ENCODE data around the gene IL21R.
A peak's percentile ranks its signal among the peaks of the same experiment; 100 is the strongest.
"Not testable (repeated sequence)": the region's sequence is repeated elsewhere in the genome, so short reads cannot be mapped to it uniquely, and the experiment has no call there.

IL21R gene

DNA sequence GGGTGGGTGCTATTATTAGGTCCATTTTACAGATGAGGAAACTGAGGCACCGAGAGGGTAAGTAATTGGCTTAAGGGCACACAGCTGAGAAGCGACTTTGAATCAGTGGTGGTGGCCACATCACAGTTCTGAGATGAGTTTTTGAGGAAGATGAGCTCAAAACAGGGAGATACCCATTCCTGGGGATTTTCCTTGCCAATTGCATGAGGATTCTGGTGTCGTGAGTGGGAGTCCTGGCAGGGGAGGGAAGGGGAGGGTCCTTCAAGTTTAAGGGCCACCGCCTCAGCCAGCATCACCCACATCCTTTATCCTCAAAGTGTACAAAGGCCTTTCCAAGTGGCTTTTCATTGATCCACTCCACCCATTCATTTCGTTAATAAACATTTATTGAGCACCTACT lies 45.3 kb downstream of the IL21R start:
- no peak for DNase-seq

DNA sequence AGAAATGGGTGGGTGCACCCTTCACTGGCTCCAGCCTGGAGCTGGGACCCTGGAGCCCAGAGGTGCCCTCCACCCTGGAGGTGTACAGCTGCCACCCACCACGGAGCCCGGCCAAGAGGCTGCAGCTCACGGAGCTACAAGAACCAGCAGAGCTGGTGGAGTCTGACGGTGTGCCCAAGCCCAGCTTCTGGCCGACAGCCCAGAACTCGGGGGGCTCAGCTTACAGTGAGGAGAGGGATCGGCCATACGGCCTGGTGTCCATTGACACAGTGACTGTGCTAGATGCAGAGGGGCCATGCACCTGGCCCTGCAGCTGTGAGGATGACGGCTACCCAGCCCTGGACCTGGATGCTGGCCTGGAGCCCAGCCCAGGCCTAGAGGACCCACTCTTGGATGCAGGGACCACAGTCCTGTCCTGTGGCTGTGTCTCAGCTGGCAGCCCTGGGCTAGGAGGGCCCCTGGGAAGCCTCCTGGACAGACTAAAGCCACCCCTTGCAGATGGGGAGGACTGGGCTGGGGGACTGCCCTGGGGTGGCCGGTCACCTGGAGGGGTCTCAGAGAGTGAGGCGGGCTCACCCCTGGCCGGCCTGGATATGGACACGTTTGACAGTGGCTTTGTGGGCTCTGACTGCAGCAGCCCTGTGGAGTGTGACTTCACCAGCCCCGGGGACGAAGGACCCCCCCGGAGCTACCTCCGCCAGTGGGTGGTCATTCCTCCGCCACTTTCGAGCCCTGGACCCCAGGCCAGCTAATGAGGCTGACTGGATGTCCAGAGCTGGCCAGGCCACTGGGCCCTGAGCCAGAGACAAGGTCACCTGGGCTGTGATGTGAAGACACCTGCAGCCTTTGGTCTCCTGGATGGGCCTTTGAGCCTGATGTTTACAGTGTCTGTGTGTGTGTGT lies 46.8 kb downstream of the IL21R start:
- DNase-seq: no peak

DNA sequence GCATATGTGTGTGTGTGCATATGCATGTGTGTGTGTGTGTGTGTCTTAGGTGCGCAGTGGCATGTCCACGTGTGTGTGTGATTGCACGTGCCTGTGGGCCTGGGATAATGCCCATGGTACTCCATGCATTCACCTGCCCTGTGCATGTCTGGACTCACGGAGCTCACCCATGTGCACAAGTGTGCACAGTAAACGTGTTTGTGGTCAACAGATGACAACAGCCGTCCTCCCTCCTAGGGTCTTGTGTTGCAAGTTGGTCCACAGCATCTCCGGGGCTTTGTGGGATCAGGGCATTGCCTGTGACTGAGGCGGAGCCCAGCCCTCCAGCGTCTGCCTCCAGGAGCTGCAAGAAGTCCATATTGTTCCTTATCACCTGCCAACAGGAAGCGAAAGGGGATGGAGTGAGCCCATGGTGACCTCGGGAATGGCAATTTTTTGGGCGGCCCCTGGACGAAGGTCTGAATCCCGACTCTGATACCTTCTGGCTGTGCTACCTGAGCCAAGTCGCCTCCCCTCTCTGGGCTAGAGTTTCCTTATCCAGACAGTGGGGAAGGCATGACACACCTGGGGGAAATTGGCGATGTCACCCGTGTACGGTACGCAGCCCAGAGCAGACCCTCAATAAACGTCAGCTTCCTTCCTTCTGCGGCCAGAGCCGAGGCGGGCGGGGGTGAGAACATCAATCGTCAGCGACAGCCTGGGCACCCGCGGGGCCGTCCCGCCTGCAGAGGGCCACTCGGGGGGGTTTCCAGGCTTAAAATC lies 47.6 kb downstream of the IL21R start:
- DNase-seq: peak; percentile 83

DNA sequence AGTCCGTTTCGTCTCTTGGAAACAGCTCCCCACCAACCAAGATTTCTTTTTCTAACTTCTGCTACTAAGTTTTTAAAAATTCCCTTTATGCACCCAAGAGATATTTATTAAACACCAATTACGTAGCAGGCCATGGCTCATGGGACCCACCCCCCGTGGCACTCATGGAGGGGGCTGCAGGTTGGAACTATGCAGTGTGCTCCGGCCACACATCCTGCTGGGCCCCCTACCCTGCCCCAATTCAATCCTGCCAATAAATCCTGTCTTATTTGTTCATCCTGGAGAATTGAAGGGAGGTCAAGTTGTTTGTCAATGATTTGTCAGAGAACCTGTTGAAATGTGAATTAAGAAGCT lies 48.2 kb downstream of the IL21R start:
- no peak for DNase-seq

DNA sequence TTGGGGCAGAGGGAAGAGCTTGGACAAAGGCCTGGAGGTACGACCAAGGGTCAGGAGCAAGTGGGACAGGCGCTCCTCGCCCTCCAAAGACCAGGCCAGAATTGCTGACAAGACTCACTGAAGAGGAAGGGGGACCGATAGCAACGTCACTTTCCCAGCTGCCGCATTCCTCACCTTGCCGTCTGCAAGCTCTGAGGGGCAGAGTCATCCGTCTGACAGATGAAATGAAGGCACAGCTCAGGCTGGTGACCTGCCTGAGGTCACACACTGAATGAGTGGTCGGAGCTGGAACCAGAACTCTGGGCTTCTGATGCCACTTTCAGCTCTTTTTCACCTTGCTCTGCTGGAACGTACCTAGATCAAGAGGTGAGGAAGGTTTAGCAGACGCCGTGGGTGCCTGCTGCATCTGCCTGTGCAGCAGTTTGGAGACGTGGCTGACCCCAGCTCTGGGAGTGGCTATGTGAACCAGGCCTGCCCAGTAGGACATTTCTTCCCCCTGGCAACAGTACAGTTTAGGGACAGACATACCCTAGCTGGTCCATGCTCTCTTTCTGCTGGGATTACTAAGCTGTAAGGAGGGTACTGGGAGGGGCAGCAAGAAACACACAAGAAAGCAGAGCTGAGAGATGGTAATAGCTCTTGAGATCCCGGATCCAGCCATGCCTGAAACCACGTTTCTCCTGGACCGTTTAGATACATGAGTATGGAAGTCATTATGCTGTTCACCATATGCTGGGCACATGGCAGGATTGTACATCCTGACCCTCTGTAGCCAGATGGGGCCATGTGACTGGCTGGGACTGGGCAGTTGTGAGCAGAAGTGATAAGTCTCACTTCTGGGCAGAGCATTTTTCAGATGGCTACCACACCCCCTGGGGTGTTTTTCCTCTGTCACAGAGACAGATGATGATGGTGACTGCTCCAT lies 50.9 kb downstream of the IL21R start:
- no peak for DNase-seq

DNA sequence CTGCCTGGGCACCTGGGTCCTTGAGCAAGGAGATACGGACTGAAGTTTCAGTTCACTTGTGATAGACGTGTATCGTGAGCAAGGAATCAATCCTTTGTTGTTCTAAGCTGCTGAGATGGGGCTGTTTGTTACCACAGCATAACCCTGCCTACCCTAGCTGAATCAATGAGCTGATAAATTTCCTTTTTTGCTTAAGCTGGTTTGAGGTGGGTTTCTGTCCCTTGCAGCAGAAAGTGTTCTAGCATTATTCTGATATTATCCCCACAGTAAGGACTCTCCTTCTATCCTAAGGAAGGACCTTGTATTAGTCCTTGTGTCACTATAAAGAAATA lies 51.5 kb downstream of the IL21R start:
- DNase-seq: no peak

DNA sequence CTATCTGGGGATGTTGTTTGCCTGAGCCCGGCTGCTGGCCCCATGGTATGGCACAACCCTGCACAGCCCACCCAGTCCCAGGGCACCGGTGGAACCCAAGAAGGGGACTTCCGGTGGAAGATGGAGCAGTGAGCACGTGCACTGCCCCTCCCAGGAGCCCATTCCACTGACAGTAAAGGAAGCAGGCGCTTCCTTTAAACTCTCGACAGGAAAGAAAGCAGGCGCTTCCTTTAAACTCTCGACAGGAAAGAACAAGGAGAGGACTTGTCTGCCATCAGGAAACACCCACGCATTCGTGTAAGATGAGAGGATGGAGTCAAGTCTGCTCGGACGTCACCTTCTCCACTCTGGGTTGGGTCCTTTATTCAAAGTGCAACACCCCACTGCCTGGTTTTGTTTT lies 53.7 kb downstream of the IL21R start:
- DNase-seq: no peak

DNA sequence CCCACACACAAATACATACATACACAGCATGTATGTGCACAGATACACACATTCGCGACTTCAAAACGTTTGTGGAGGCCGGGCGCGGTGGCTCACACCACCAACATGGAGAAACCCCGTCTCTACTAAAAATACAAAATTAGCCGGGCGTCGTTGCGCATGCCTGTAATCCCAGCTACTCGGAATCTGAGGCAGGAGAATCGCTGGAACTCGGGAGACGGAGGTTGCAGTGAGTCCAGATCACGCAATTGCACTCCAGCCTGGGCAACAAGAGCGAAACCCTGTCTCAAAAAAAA lies 55.6 kb downstream of the IL21R start:
- DNase-seq: not testable (repeated sequence)

DNA sequence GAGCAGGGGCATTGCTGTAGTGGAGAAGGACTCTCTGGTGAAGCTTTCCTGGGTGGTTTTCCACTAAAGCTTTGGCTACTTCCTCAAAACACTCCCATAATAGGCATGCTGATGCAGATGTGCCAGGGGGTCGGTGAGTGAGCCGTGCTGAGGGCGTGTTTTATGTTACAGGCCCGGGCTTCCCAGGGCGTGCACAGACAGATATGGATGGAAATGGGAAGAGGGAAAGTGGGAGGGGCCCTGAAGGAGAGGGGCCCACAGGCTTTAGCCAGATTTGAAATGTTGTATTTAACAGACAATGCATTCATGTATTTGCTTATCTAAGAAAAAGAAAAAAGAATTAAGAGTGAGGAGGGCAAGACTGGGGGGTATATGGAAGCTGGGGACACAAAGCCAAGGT lies 56.3 kb downstream of the IL21R start:
- no peak for DNase-seq

DNA sequence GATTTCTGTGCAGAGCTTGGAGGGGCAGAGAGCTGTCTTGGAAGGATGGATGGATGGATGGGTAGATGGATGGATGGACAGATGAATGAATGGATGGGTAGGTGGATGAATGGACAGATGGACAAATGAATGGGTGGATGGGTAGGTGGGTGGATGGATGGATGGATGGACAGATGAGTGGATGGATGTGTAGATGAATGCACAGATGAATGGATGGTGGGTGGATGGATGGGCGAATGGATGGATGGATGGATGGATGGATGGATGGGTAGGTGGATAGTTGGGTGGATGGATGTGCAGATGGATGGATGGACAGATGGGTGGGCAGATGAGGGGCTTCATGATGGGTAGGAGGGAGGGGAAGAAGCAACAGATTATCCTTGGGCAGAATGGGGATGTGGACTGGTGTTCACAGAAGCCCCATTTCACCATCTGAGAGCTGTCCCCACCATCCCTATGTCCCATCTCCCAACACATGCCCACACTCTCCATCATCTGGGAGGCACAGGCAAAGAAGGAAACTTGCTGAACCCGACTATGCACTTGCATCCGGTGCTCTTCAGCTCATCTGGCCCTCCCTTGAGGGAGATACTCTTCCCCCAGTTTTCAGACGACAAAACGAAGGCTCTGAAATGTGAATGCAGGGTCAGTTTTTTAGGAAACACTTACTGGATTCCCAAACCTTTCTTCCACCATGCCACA lies 57.2 kb downstream of the IL21R start:
- DNase-seq: no peak

DNA sequence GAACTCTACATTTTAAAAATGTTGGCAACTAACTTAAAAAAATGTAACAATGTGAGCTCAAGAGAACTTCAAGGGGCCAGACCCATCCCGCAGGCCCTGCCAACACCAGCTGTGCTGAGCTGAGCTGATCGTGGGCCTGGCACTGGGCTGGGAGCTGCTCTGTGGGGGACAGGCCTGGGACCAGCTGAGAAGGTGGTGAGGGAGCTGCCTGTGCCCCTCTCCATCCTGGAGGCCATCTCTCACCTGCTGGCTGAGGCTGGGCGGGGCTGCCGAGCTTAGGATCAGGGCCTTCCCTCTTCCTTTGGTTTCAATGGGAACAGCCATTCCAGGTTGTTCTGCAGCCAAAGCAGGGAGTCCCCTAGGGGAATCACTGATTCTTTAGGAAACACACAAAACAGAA lies 58.2 kb downstream of the IL21R start:
- DNase-seq: no peak

DNA sequence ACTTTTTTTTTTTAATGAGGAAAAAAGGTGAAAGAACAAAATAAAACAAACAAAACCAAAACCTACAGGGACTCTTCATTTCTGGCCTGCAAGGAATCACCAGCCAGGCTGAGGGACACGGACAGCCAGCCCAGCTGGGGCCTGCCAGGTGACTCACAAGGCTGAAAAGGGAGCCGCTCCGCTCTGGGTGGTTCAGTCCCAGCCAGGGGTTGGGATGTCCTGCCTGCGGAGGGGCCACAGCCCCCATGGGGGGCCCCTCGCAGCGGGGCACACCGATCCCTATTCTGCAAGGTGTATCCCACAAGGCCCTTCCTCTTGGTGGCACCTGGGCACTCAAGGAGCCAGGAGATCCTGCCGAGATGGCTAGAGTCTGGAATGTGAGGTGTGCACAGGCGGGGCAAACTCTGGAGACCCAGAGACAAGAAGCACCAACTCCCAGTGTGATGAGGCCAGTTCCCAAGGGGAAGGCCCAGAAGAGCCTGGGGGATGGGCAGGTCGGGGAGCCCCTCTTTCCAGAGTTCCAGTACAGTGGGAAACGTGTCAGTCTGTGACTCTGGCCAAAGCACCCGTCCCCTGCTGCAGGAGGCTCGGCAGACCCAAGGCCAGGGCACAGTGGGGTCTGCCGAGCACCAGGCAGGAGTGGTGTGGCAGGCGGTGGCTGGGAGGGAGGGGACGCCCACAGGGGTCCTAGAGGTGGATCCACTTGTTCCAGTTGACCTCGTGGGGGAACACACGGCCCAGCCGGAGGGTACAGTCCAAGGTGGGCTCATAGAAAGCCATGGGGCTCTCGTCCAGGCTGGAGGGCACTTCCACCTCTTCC lies 58.9 kb downstream of the IL21R start:
- no peak for DNase-seq

DNA sequence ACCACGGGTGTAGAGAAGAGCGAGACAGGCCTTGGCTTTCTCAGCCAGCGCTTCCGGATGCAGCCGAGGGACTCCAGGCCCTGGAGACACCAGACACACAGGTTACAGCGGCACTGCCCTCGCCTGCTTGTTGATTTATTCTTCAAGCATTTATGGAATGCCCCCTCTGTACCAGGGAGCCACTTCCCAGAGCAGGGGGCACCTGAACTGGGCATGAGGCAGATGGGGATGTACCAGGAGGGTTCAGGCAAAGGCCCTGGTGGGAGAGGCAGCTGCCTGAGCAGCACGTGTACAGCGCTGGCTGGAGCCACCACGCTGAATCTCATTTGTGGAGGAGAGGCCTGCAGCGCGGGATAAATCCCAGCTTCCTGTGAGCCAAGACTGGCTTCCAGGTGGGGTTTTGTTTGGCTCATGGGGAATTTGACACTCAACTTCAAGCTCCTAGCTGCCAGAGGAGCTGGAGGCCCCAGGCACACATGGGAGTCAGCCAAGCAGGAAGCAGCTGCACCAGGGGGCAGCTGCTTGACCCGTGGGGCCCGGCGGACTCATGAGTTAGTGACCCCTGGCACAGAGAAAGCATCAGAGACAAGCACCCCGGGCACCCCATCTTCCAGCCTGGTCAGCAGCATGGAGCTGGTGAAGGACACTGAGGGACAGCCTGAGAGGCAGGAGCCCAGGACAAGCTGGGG lies 59.7 kb downstream of the IL21R start:
- no peak for DNase-seq

DNA sequence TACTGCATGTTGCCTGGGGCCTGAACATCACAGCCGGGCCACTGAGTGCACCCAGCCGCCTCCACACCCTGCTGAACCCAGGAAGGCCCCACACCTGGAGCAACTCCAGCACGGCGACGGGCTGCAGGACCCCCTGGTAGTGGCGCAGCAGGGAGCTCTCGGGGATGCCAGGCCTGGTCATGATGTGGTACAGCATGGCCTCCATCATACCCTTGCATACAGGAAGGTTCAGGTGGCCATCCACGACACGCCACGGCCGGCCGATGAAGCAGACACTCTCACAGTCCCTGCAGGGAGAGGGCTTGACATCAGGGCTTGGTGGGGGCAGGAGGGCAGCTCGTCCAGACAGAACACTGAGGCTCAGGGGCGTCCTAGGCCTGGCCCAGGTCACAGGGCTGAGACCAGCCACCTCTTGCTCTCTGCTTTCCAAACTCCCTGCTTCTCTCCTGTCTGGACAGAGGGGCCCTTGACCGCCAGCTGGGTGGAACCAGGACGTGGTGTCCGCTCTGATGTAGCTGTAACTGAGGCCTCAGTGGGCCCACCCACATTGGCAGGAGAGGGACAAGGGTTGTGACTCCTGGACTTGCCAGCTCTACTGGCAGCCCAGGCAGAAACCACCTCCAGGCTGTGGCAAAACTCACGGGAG lies 60.3 kb downstream of the IL21R start:
- no peak for DNase-seq

DNA sequence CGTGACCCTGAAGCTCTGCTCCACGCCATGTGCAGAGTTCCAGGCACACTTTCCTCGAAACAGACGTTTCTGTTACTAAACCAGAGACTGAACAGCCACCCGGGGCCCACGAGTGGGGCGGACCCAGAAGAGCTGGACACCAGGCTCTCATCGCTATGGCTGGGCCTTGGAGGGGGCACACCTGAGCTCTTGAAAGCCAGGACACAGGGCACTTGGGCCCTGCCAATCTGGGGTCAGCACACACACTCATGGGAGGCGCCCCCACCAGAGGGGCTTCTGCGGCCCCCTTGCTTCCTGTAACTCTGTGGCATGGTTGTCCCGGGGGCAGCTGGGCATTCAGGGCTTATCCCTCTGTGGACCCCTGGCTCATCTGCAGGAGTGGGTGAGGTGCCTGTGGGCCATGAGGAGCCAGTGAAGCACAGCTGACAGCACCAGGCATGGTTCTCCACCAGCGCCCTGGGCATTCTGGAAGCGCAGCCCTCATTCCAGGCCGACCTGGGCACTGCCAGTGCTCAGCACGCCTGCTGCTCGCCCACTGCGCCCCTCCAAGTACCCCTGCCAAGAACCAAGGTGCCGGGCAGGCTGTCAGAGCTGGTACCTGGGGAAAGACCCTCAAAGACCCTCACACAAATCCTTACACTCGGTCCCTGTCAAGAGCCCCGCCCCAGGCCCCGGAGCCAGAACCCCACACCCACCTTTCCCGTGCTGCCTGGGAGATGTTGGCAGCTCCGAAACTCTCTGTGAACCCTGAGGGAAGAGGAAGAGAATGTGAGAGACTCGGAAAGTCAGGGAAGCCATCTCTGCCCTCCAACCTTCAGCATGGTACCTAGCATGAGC lies 61.1 kb downstream of the IL21R start:
- DNase-seq: no peak

DNA sequence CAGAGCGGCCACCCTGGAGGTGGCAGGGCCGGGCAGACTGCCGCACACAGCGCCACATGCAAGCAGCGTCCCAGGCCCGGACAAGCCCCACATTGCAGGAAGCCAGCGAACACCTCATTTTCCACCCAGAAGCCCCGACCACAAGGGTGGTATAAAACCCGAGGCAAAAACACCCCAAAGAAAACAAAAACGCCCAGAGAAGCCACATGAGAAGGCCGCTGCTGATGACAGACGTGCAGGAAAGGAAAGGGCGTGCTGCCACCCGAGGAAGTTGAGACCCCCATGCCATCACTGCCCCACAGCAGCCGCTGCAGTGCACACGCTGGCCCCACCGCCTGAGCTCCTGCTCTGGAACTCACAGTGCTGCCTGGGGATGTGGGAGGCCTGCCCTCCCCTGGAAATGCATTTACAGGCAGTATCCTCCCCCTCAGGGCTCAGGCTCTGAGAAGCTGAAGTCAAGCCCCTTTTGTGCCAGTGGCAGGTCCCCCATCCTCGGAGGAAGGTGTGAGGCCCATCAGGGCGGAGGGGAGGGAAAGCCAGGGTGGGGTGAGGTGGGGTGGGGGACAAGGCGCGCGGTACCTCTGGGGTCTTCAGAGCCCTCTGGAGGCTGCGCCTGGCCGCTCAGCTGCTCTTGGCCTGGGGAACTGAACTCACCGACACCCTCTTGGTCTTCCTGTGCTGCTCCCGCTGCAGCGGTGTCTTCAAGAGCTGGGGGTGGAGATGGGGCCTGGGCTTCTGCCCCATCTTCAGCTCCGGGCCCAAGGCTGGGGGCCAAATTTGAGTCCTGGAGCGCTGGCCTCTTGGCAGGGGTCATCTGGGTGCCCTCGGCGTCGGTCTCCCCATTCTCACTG lies 62.0 kb downstream of the IL21R start:
- DNase-seq: peak; percentile 81

DNA sequence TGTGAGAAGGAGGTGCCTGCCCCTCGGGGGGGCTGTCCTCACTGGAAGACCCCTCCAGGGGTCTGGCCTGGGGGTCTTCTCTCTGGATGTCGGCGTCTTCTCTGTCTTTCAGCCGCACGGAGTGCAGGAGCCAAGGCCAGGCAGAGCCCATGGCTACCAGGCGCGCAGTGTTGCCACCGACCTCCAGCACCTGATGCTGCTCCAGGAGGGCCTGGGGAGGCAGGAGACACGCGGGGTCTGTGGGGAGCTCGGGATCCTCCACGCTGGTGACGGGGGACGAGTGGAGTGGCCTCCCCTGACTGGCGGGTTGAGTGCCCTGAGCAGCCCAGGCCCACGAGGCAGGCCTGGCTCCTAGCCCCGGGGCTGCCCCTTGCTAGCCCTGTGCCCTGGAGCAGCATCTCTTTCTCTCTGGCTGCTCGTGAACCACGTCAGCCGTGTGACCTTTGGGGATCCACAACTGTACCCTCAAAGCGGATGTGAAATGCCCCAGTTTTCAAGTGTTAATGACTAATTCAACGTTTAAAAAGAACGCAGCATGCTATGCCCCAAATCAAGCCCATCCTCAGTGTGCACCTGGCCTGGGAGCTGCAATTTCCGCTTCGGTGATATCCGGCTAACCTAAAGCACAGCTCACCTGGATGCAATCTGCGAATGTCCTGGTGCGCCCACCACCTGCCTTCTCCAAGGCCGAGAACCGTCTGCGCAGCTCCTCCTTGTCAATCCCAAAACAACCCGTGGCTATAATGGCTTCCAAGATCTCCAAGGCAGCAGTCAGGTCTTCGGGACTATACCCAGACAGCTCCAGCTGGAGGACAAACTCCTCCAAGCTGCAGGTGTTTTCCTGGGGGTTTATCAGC lies 62.9 kb downstream of the IL21R start:
- DNase-seq: peak; percentile 38

DNA sequence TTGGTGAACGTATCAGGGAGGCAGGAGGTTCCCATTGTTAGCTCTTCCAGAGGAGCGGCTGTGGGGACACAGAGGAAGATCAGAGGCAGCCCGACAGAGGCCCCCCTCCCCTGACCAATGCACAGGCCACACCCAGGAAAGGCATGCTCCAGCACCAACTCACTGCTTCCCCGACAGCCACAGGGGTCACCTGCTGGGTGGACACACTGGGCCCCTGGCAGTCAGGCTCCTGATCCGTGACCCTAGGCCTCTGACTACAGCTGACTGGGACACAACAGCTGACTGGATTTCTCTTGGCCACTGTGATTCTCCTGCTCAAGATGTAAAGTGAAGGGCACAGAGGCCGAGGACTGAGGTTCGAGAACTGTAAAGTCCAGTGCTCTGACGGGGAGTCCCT lies 63.5 kb downstream of the IL21R start:
- DNase-seq: no peak
